Stimulated activated naive B cell treated with anti-CD40 and anti-IgM and Interleukin-4, amounts not matched to agents 10 μg/mL and 1 μg/mL and 100 μg/mL, for 72 hours (primary cell): ENCODE results near the gene ORM2.

Source experiments
- ATAC-seq, 2 donors: fragments of 150-1000 bp; cut with Tn5 transposase; replicated peaks; 2 replicates each; pipeline ENCODE4 v1.10.0; 2021; ENCODE audit warnings: moderate library complexity in 1 of 2
- DNase-seq: peaks from one replicate; pipeline ENCODE4 v3.0.0; 2021
- H3K27ac Mint-ChIP-seq: one replicate; pipeline ENCODE4 v1.8.0; 2022; ENCODE audit warnings: mild to moderate bottlenecking, mixed read lengths
- H3K27me3 Mint-ChIP-seq, 2 donors: one replicate each; pipeline ENCODE4 v1.8.0; 2022; ENCODE audit warnings: mixed read lengths in 2 of 2
- H3K36me3 Mint-ChIP-seq, 2 donors: one replicate each; pipeline ENCODE4 v1.8.0; 2022; ENCODE audit warnings: mixed read lengths in 2 of 2, mild to moderate bottlenecking in 1 of 2
- H3K4me1 Mint-ChIP-seq, 2 donors: one replicate each; pipeline ENCODE4 v1.8.0; 2022; ENCODE audit warnings: mixed read lengths in 2 of 2, mild to moderate bottlenecking in 1 of 2
- H3K4me3 Mint-ChIP-seq, 2 donors: one replicate each; pipeline ENCODE4 v1.8.0; 2022; ENCODE audit warnings: mild to moderate bottlenecking in 2 of 2, mixed read lengths in 2 of 2, moderate library complexity in 1 of 2
- H3K9me3 Mint-ChIP-seq, 2 donors: one replicate each; pipeline ENCODE4 v1.8.0; 2022; ENCODE audit warnings: mixed read lengths in 2 of 2, mild to moderate bottlenecking in 1 of 2

The ORM2 gene

GRCh38 chr9:114301798-114302565 lies 27.7 kb upstream of the ORM2 start:
- H3K4me1 Mint-ChIP-seq: peaks cover 4 to 11% of the 10 kb centered on the region in 2 donors
- H3K27ac Mint-ChIP-seq: no peak overlapping the region
- no peak overlapping the region for H3K4me3 Mint-ChIP-seq
- no peak for ATAC-seq
- DNase-seq: no peak
- peaks cover 11 to 17% of the 10 kb centered on the region in 2 donors for H3K27me3 Mint-ChIP-seq
- no peaks in the 10 kb centered on the region for H3K36me3 Mint-ChIP-seq
- H3K9me3 Mint-ChIP-seq: no peaks in the 10 kb centered on the region

GRCh38 chr9:114302727-114303126 lies 26.9 kb upstream of the ORM2 start:
- Mint-ChIP-seq H3K27me3 (peaks cover 11 to 17% of the 10 kb centered on the region in 2 donors), H3K9me3 (no peaks in the 10 kb centered on the region), H3K4me1 (peaks cover 4 to 11% of the 10 kb centered on the region in 2 donors), H3K4me3 (no peak overlapping the region), H3K36me3 (no peaks in the 10 kb centered on the region), H3K27ac (no peak overlapping the region)
- no peak for DNase-seq
- no peak for ATAC-seq

- Mint-ChIP-seq H3K9me3 (no peaks in the 10 kb centered on the region), H3K27ac (no peak overlapping the region), H3K27me3 (peaks cover 11 to 17% of the 10 kb centered on the region in 2 donors), H3K36me3 (no peaks in the 10 kb centered on the region), H3K4me3 (no peak overlapping the region), H3K4me1 (peaks cover 4 to 11% of the 10 kb centered on the region in 2 donors)
- DNase-seq: no peak
- no peak for ATAC-seq
Measured at GRCh38 chr9:114303571-114303970, 26.1 kb upstream of the ORM2 start.

- Mint-ChIP-seq H3K4me3 (no peak overlapping the region), H3K9me3 (no peaks in the 10 kb centered on the region), H3K4me1 (peaks cover 4 to 11% of the 10 kb centered on the region in 2 donors), H3K36me3 (no peaks in the 10 kb centered on the region), H3K27ac (no peak overlapping the region), H3K27me3 (peaks cover 11 to 17% of the 10 kb centered on the region in 2 donors)
- DNase-seq (no peak), ATAC-seq (no peak)
Measured at GRCh38 chr9:114303977-114304376, 25.7 kb upstream of the ORM2 start.

GRCh38 chr9:114304416-114305188 lies 25.1 kb upstream of the ORM2 start:
- H3K27ac Mint-ChIP-seq: no peak overlapping the region
- no peak for ATAC-seq
- H3K36me3 Mint-ChIP-seq: no peaks in the 10 kb centered on the region
- no peaks in the 10 kb centered on the region for H3K9me3 Mint-ChIP-seq
- peaks cover 4 to 11% of the 10 kb centered on the region in 2 donors for H3K4me1 Mint-ChIP-seq
- no peak overlapping the region for H3K4me3 Mint-ChIP-seq
- DNase-seq: no peak
- H3K27me3 Mint-ChIP-seq: peaks cover 11 to 17% of the 10 kb centered on the region in 2 donors

GRCh38 chr9:114307899-114308267 lies 21.8 kb upstream of the ORM2 start:
- no peaks in the 10 kb centered on the region for H3K36me3 Mint-ChIP-seq
- H3K27ac Mint-ChIP-seq: no peak overlapping the region
- no peak for DNase-seq
- no peaks in the 10 kb centered on the region for H3K9me3 Mint-ChIP-seq
- peaks cover 7 to 10% of the 10 kb centered on the region in 2 donors for H3K27me3 Mint-ChIP-seq
- no peak for ATAC-seq
- no peak overlapping the region for H3K4me3 Mint-ChIP-seq
- peaks cover 4 to 11% of the 10 kb centered on the region in 2 donors for H3K4me1 Mint-ChIP-seq

- Mint-ChIP-seq H3K36me3 (no peaks in the 10 kb centered on the region), H3K4me3 (no peak overlapping the region), H3K27ac (no peak overlapping the region), H3K27me3 (peaks cover 7 to 10% of the 10 kb centered on the region in 2 donors), H3K9me3 (no peaks in the 10 kb centered on the region), H3K4me1 (peaks cover 4 to 11% of the 10 kb centered on the region in 2 donors)
- DNase-seq (no peak), ATAC-seq (no peak)
Measured at GRCh38 chr9:114308361-114308950, 21.2 kb upstream of the ORM2 start.

- H3K36me3 Mint-ChIP-seq: no peaks in the 10 kb centered on the region
- ATAC-seq (no peak), DNase-seq (no peak)
- H3K9me3 Mint-ChIP-seq: no peaks in the 10 kb centered on the region
- peaks cover 4 to 11% of the 10 kb centered on the region in 2 donors for H3K4me1 Mint-ChIP-seq
- H3K27ac Mint-ChIP-seq: no peak overlapping the region
- H3K4me3 Mint-ChIP-seq: no peak overlapping the region
- H3K27me3 Mint-ChIP-seq: peaks cover 6 to 10% of the 10 kb centered on the region in 2 donors
Measured at GRCh38 chr9:114309096-114309495, 20.6 kb upstream of the ORM2 start.

- Mint-ChIP-seq H3K4me1 (peaks cover under 1 to 6% of the 10 kb centered on the region in 2 donors), H3K27ac (no peak overlapping the region), H3K9me3 (peaks cover 0 to 6% of the 10 kb centered on the region in 2 donors), H3K36me3 (peaks cover 0 to 5% of the 10 kb centered on the region in 2 donors), H3K4me3 (no peak overlapping the region), H3K27me3 (peaks cover 0 to 7% of the 10 kb centered on the region in 2 donors)
- ATAC-seq (no peak), DNase-seq (no peak)
Measured at GRCh38 chr9:114310471-114311450, 18.9 kb upstream of the ORM2 start.

GRCh38 chr9:114311571-114312512 lies 17.8 kb upstream of the ORM2 start:
- ATAC-seq: no peak
- H3K9me3 Mint-ChIP-seq: peaks cover 0 to 6% of the 10 kb centered on the region in 2 donors
- H3K36me3 Mint-ChIP-seq: peaks cover 0 to 5% of the 10 kb centered on the region in 2 donors
- no peak overlapping the region for H3K27ac Mint-ChIP-seq
- no peaks in the 10 kb centered on the region for H3K4me1 Mint-ChIP-seq
- H3K4me3 Mint-ChIP-seq: no peak overlapping the region
- no peaks in the 10 kb centered on the region for H3K27me3 Mint-ChIP-seq
- no peak for DNase-seq

- no peaks in the 10 kb centered on the region for H3K27me3 Mint-ChIP-seq
- peaks cover 0 to 6% of the 10 kb centered on the region in 2 donors for H3K9me3 Mint-ChIP-seq
- DNase-seq (no peak), ATAC-seq (no peak)
- peaks cover 0 to 5% of the 10 kb centered on the region in 2 donors for H3K36me3 Mint-ChIP-seq
- H3K4me1 Mint-ChIP-seq: no peaks in the 10 kb centered on the region
- no peak overlapping the region for H3K27ac Mint-ChIP-seq
- no peak overlapping the region for H3K4me3 Mint-ChIP-seq
Measured at GRCh38 chr9:114312513-114312875, 17.2 kb upstream of the ORM2 start.

GRCh38 chr9:114313186-114313585 lies 16.5 kb upstream of the ORM2 start:
- Mint-ChIP-seq H3K36me3 (peaks cover 0 to 5% of the 10 kb centered on the region in 2 donors), H3K27me3 (no peaks in the 10 kb centered on the region), H3K9me3 (peaks cover 0 to 6% of the 10 kb centered on the region in 2 donors), H3K4me3 (no peak overlapping the region), H3K27ac (no peak overlapping the region), H3K4me1 (no peaks in the 10 kb centered on the region)
- DNase-seq (no peak), ATAC-seq (no peak)
